Transverse colon (tissue), 3 donors: Measurements from ENCODE around the gene SLMAP.

ENCODE experiments used
- CTCF ChIP-seq, 5 experiments: fragments of 200-600 bp in 3 of 5; fragments of 450-650 bp in 2 of 5; sonication (generic) in 3 of 5; IDR thresholded peaks; 1 replicate in 2 of 5; 2 replicates in 3 of 5; pipeline ENCODE4 v1.5.1; 2016 to 2017; ENCODE audit warnings: antibody characterized with exemption in 5 of 5, inconsistent platforms in 3 of 5, mild to moderate bottlenecking in 2 of 5, moderate library complexity in 1 of 5
- POLR2A ChIP-seq: fragments of 450-650 bp; IDR thresholded peaks from one replicate; pipeline ENCODE4 v1.6.1; 2016; ENCODE audit warnings: antibody characterized with exemption, mild to moderate bottlenecking, moderate library complexity

DNA sequence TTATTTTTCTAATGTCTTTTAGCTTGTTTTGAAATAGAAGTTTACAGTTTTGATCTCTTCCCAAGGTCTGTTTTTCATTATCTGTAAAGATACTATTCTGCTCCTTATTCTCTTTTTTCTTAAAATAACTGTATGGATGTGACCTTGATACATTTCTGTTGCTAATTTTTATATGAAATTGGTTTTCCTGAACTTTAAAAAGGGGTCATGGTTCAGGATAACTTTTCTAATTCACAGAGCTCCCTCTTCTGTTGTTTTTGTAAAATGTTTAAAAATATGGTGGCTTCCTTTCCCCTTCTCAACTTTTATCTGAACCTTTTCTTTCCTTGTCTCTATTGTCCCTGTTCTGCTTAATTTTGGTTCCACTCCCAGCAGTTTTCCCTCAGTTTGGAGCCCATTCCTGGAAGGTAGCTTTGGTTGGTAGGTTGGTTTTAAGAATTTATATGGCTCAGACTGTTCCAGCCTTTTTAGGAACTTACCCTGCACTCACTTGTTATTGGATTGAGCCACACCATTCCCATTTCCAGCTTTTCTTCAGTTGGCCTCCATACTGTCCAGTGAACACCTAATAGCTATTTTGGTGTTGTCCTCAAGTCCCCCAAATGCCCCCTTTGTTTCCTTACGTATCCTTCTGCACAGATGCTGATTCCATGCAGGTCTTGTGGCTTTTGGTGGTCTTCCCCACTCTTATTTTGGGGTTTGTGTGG, 70.3 kb downstream of the SLMAP start:
- TF ChIP-seq CTCF (IDR thresholded peaks at IDR 0.05): no peak
- TF ChIP-seq POLR2A: no peak
